Measurements from ENCODE around the gene GAB2. TPM values are rescaled to one million over a fixed set of nuclear protein-coding genes. Genes with fewer than 3 reads are reported as not detected.

GAB2 gene
- total RNA-seq, 2 experiments from 2014 or later = 10.7 to 11.9 TPM

DNA sequence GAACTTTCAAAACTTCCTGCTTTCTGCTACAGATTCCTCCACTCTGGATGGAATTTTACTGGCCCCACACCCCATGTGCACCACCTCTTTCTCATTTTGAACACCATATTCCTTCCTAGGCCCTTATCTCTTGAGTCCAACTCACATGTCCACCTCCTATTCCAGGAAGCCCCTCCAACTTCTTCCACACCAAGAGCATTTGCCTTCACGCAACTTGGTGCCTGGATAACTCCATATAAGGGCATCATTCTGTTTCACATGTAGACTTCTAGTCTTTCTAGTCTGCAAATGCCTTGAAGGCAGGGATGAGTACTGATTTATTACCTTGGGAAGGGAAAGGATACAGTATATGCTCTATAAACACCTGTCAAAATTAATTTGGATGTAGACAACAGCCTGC is 17.5 kb downstream of the GAB2 start:
- H3K27ac Mint-ChIP-seq = no peak overlapping the region

DNA sequence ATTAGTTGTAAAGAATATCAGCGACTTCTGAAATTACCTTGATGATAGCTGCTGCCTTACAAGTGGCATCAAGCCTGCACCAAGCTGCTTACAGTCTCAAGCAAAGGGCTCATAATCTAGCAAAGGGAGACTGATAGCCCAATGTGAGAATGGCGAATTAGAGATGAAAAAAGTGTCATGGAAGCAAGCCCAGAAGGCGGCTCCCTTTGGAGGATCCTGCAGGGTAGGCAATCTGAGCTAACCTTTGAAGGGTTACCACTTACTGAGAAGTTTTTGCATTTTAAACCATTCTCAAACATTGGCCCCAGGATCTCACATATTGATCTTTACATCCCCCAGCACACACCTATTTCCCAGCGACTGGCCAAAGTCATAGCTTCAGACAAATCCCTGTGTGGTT is 18.5 kb downstream of the GAB2 start:
- Histone ChIP-seq H3K27ac (ENCODE audit: low read depth in 1 of 2, low read length in 2 of 2) (no peak overlapping the region), H3K4me1 (ENCODE audit: insufficient read depth, low read length) (no peaks in the 10 kb centered on the region), H3K27me3 (ENCODE audit: control insufficient read depth in 1 of 2, insufficient read depth in 2 of 2, low read length in 2 of 2) (no peaks in the 10 kb centered on the region), H3K36me3 (ENCODE audit: insufficient read depth, low read length) (no peaks in the 10 kb centered on the region), H3K9me3 (ENCODE audit: control insufficient read depth in 1 of 2, insufficient read depth in 1 of 2, low read length in 2 of 2) (no peaks in the 10 kb centered on the region), H3K4me3 (ENCODE audit: low read length) (no peak overlapping the region)
- Mint-ChIP-seq H3K9me3 (no peaks in the 10 kb centered on the region), H3K27ac (no peak overlapping the region), H3K4me1 (ENCODE audit: low read depth) (no peaks in the 10 kb centered on the region), H3K27me3 (no peaks in the 10 kb centered on the region), H3K36me3 (ENCODE audit: low read depth) (no peaks in the 10 kb centered on the region), H3K4me3 (no peak overlapping the region)
- ChIA-PET POLR2A (no interaction called here), CTCF (interaction anchor here (1.3 kb wide), 1 partner anchor 37 kb away, joined by 3 read pairs; no protein-coding TSS in a partner anchor)
- ATAC-seq (ENCODE audit: poor library complexity) (no peak), DNase-seq (no peak)
- TF ChIP-seq, protein P1, sequence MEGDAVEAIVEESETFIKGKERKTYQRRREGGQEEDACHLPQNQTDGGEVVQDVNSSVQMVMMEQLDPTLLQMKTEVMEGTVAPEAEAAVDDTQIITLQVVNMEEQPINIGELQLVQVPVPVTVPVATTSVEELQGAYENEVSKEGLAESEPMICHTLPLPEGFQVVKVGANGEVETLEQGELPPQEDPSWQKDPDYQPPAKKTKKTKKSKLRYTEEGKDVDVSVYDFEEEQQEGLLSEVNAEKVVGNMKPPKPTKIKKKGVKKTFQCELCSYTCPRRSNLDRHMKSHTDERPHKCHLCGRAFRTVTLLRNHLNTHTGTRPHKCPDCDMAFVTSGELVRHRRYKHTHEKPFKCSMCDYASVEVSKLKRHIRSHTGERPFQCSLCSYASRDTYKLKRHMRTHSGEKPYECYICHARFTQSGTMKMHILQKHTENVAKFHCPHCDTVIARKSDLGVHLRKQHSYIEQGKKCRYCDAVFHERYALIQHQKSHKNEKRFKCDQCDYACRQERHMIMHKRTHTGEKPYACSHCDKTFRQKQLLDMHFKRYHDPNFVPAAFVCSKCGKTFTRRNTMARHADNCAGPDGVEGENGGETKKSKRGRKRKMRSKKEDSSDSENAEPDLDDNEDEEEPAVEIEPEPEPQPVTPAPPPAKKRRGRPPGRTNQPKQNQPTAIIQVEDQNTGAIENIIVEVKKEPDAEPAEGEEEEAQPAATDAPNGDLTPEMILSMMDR (IDR thresholded peaks at IDR 0.05) = no peak
- intact Hi-C loops (cut with DNase I, micrococcal nuclease) = no loop called here

More for the DNA sequence above, 17.5 kb downstream of the GAB2 start:
- H3K9me3 Mint-ChIP-seq = no peaks in the 10 kb centered on the region
- POLR2A ChIA-PET = no interaction called here
- no peak overlapping the region for H3K4me3 Mint-ChIP-seq
- Histone ChIP-seq H3K27me3 (ENCODE audit: control insufficient read depth in 1 of 2, insufficient read depth in 2 of 2, low read length in 2 of 2) (no peaks in the 10 kb centered on the region), H3K36me3 (ENCODE audit: insufficient read depth, low read length) (no peaks in the 10 kb centered on the region), H3K4me1 (ENCODE audit: insufficient read depth, low read length) (no peaks in the 10 kb centered on the region), H3K4me3 (ENCODE audit: low read length) (no peak overlapping the region), H3K27ac (ENCODE audit: low read depth in 1 of 2, low read length in 2 of 2) (no peak overlapping the region), H3K9me3 (ENCODE audit: control insufficient read depth in 1 of 2, insufficient read depth in 1 of 2, low read length in 2 of 2) (no peaks in the 10 kb centered on the region)
- H3K27me3 Mint-ChIP-seq = no peaks in the 10 kb centered on the region
- intact Hi-C loops (cut with DNase I, micrococcal nuclease) = loop anchor here in 1 of 2 experiments (10.0 kb wide), 1 partner anchor 45 kb away; no protein-coding TSS in a partner anchor
- ATAC-seq (ENCODE audit: poor library complexity) (no peak), DNase-seq (no peak)
- H3K4me1 Mint-ChIP-seq (ENCODE audit: low read depth) = no peaks in the 10 kb centered on the region
- CTCF ChIA-PET = interaction anchor here (1.3 kb wide), 1 partner anchor 36 kb away, joined by 3 read pairs; no protein-coding TSS in a partner anchor
- TF ChIP-seq, protein P1 (IDR thresholded peaks at IDR 0.05) = no peak
- no peaks in the 10 kb centered on the region for H3K36me3 Mint-ChIP-seq (ENCODE audit: low read depth)

DNA sequence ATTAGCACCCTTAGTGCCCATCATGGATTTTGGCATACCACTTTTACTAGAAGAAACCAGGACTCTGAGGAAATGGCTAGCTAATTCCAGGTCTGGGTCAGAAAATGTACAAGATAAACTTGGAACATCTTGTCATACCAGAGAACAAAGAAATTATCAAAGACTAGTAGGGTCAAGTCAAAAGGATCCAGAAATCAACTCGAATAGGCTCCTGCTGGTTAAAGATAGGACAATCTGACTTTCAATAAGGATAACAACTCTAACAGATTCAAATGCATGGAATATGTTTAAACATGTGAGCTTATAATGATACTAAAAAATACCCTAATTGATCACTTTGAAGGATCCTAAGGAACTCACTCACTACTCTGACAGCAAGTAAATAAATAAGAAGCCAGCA is 18.9 kb downstream of the GAB2 start:
- no peak overlapping the region for H3K27ac Mint-ChIP-seq
- ATAC-seq (ENCODE audit: poor library complexity) = no peak
- H3K4me1 Mint-ChIP-seq (ENCODE audit: low read depth) = no peaks in the 10 kb centered on the region
- POLR2A ChIA-PET = no interaction called here
- Histone ChIP-seq H3K36me3 (ENCODE audit: insufficient read depth, low read length) (no peaks in the 10 kb centered on the region), H3K27ac (ENCODE audit: low read depth in 1 of 2, low read length in 2 of 2) (no peak overlapping the region), H3K4me1 (ENCODE audit: insufficient read depth, low read length) (no peaks in the 10 kb centered on the region), H3K27me3 (ENCODE audit: control insufficient read depth in 1 of 2, insufficient read depth in 2 of 2, low read length in 2 of 2) (no peaks in the 10 kb centered on the region), H3K4me3 (ENCODE audit: low read length) (no peak overlapping the region), H3K9me3 (ENCODE audit: control insufficient read depth in 1 of 2, insufficient read depth in 1 of 2, low read length in 2 of 2) (no peaks in the 10 kb centered on the region)
- intact Hi-C loops (cut with DNase I, micrococcal nuclease) = no loop called here
- TF ChIP-seq, protein P1 (IDR thresholded peaks at IDR 0.05) = no peak
- H3K36me3 Mint-ChIP-seq (ENCODE audit: low read depth) = no peaks in the 10 kb centered on the region
- no peaks in the 10 kb centered on the region for H3K27me3 Mint-ChIP-seq
- H3K4me3 Mint-ChIP-seq = no peak overlapping the region
- DNase-seq = no peak
- CTCF ChIA-PET = interaction anchor here (1.3 kb wide), 1 partner anchor 37 kb away, joined by 3 read pairs; no protein-coding TSS in a partner anchor
- no peaks in the 10 kb centered on the region for H3K9me3 Mint-ChIP-seq

Measured in CD4-positive, alpha-beta T cell (primary cell).